OCI-LY1 (cell line): ENCODE data around the gene WWOX.

Experiments used
- H2AFZ ChIP-seq: fragments of 200-600 bp; sonication (generic), shearing (Covaris generic); 2 replicates; pipeline ENCODE4 v1.6.0; 2014; ENCODE audit warnings: antibody characterized with exemption, mild to moderate bottlenecking, low read length
- H3F3A ChIP-seq: fragments of 200-600 bp; sonication (generic), shearing (Covaris generic); 2 replicates; pipeline ENCODE4 v1.6.0; 2014; ENCODE audit warnings: mild to moderate bottlenecking, antibody characterized with exemption, low read length, moderate library complexity; ENCODE audit not compliant: insufficient read depth
- H3K27ac ChIP-seq: fragments of 200-600 bp; sonication (generic); 2 replicates; pipeline ENCODE4 v1.5.1; 2014; ENCODE audit warnings: low read length, mixed run types, mild to moderate bottlenecking, low read depth; ENCODE audit not compliant: poor library complexity, severe bottlenecking
- H3K27me3 ChIP-seq: fragments of 200-600 bp; sonication (generic); 2 replicates; pipeline ENCODE4 v1.6.0; 2014; ENCODE audit warnings: antibody characterized with exemption, mild to moderate bottlenecking, low read length, moderate library complexity; ENCODE audit not compliant: insufficient read depth
- H3K36me3 ChIP-seq: fragments of 200-600 bp; sonication (generic); 2 replicates; pipeline ENCODE4 v1.6.1; 2014; ENCODE audit warnings: mild to moderate bottlenecking, antibody characterized with exemption, low read length, moderate library complexity, mixed read lengths; ENCODE audit not compliant: insufficient read depth
- H3K4me1 ChIP-seq: fragments of 200-600 bp; sonication (generic); 2 replicates; pipeline ENCODE4 v1.5.1; 2014; ENCODE audit warnings: mild to moderate bottlenecking, low read length, moderate library complexity; ENCODE audit not compliant: insufficient read depth, severe bottlenecking
- H3K4me2 ChIP-seq: fragments of 200-600 bp; sonication (generic), shearing (Covaris generic); 2 replicates; pipeline ENCODE4 v1.6.1; 2014; ENCODE audit warnings: low read length
- H3K4me3 ChIP-seq: fragments of 200-600 bp; sonication (generic); 2 replicates; pipeline ENCODE4 v1.5.1; 2014; ENCODE audit warnings: low read length, low read depth, mild to moderate bottlenecking, mixed read lengths; ENCODE audit not compliant: poor library complexity, severe bottlenecking
- H3K79me2 ChIP-seq: fragments of 200-600 bp; shearing (Covaris generic); 2 replicates; pipeline ENCODE4 v1.6.1; 2016; ENCODE audit warnings: mixed run types, low read length, mixed read lengths; ENCODE audit not compliant: insufficient read depth
- H3K9ac ChIP-seq: fragments of 200-600 bp; sonication (generic), shearing (Covaris generic); 2 replicates; pipeline ENCODE4 v1.6.1; 2014; ENCODE audit warnings: mild to moderate bottlenecking, low read length, mixed read lengths
- H3K9me2 ChIP-seq: fragments of 200-600 bp; sonication (generic), shearing (Covaris generic); 2 replicates; pipeline ENCODE4 v1.6.1; 2014; ENCODE audit warnings: low read depth, mild to moderate bottlenecking, low read length, mixed read lengths
- H3K9me3 ChIP-seq: fragments of 200-600 bp; shearing (Covaris generic); 2 replicates; pipeline ENCODE4 v1.6.1; 2014; ENCODE audit warnings: low read length, mixed read lengths
- H4K20me1 ChIP-seq: fragments of 200-600 bp; sonication (generic), shearing (Covaris generic); 2 replicates; pipeline ENCODE4 v1.6.0; 2016; ENCODE audit warnings: mild to moderate bottlenecking, low read length; ENCODE audit not compliant: insufficient read depth
- EZH2 ChIP-seq: fragments of 200-600 bp; sonication (generic), shearing (Covaris generic); IDR thresholded peaks from 2 replicates; pipeline ENCODE4 v1.8.0; 2017; ENCODE audit warnings: borderline replicate concordance, mixed run types, mild to moderate bottlenecking, antibody characterized with exemption, low read length, moderate library complexity, mixed read lengths
- TF ChIP-seq, protein P1 (sequence below): fragments of 200-600 bp; sonication (generic), shearing (Covaris generic); IDR thresholded peaks from 2 replicates; pipeline ENCODE4 v1.5.1; 2017; ENCODE audit warnings: mild to moderate bottlenecking, antibody characterized with exemption, low read length, moderate library complexity, mixed read lengths

Gene WWOX

DNA sequence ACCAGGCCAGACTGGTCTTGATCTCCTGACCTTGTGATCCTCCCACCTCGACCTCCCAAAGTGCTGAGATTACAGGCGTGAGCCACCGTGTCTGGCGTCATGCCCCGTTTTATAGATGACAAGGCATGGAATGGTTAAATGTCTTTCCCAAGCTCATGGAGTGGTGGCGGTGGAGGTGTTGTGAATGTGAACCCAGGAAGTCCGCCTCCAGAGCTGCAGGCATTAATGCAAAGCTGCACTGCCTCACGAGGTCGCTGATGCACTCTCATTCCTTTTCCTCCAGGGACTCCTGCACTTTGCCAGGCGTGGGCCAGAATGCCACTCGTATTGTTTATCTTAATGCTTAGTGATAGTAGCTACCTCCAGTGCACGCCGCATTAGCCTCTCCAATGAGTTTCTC is 149.6 kb downstream of the WWOX start:
- Histone ChIP-seq H2AFZ (no peak overlapping the region), H3K36me3 (no peaks in the 10 kb centered on the region), H3K4me1 (no peaks in the 10 kb centered on the region), H3K9me3 (no peaks in the 10 kb centered on the region), H3K27ac (no peak overlapping the region), H3F3A (no peaks in the 10 kb centered on the region), H3K4me2 (no peak overlapping the region), H4K20me1 (no peaks in the 10 kb centered on the region), H3K4me3 (no peak overlapping the region), H3K79me2 (no peaks in the 10 kb centered on the region), H3K9ac (no peak overlapping the region), H3K9me2 (no peaks in the 10 kb centered on the region), H3K27me3 (no peaks in the 10 kb centered on the region)
- no peak for TF ChIP-seq EZH2
- TF ChIP-seq, protein P1, sequence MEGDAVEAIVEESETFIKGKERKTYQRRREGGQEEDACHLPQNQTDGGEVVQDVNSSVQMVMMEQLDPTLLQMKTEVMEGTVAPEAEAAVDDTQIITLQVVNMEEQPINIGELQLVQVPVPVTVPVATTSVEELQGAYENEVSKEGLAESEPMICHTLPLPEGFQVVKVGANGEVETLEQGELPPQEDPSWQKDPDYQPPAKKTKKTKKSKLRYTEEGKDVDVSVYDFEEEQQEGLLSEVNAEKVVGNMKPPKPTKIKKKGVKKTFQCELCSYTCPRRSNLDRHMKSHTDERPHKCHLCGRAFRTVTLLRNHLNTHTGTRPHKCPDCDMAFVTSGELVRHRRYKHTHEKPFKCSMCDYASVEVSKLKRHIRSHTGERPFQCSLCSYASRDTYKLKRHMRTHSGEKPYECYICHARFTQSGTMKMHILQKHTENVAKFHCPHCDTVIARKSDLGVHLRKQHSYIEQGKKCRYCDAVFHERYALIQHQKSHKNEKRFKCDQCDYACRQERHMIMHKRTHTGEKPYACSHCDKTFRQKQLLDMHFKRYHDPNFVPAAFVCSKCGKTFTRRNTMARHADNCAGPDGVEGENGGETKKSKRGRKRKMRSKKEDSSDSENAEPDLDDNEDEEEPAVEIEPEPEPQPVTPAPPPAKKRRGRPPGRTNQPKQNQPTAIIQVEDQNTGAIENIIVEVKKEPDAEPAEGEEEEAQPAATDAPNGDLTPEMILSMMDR: no peak

DNA sequence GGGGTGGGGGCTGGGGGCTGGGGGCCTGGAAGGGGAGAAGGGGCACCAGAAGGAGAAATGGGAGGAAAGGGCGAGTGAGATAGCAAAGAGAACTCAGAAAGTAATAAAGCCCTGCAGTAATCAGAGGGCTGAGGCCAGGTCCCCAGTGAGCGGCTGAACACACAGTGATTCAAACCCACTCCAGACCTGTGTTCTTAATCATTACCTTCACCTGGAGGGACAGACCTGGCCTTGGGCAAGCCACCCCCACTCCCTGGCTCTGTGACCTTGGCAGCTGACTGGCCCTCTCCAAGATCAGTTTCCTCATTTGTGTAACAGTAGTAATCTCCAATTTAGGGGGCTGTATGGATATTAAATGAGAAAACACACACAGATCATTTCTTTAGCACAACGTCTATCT is 150.4 kb downstream of the WWOX start:
- Histone ChIP-seq H3K27me3 (no peaks in the 10 kb centered on the region), H3F3A (no peaks in the 10 kb centered on the region), H3K36me3 (no peaks in the 10 kb centered on the region), H3K4me2 (no peak overlapping the region), H4K20me1 (no peaks in the 10 kb centered on the region), H3K79me2 (no peaks in the 10 kb centered on the region), H3K4me1 (no peaks in the 10 kb centered on the region), H3K4me3 (no peak overlapping the region), H3K9me2 (no peaks in the 10 kb centered on the region), H3K27ac (no peak overlapping the region), H2AFZ (no peak overlapping the region), H3K9me3 (no peaks in the 10 kb centered on the region), H3K9ac (no peak overlapping the region)
- TF ChIP-seq EZH2: no peak
- TF ChIP-seq, protein P1: no peak

DNA sequence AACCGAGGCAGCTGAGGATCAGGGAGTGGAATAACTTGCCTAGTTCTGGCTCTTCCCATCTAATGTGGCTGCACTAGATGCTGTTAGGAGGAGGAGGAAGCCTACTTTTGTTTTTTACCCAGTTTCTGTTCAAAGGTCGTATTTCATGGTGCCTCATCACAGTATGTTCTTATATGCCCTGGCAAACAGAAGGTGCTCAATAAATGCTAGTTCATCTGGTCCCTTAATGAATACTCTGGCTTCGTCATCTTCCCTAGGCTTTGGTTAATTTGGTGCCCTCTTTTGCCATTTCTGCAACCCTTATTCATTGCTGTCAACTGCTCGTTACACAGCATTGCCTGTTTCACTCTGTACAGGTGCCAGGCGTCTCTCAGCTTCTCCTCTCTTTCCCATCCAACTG is 151.7 kb downstream of the WWOX start:
- no peak overlapping the region for H3K4me3 ChIP-seq
- H3K4me1 ChIP-seq: no peaks in the 10 kb centered on the region
- no peak overlapping the region for H3K27ac ChIP-seq
- no peaks in the 10 kb centered on the region for H3K79me2 ChIP-seq
- H3K27me3 ChIP-seq: no peaks in the 10 kb centered on the region
- H3K36me3 ChIP-seq: no peaks in the 10 kb centered on the region
- H3K9ac ChIP-seq: no peak overlapping the region
- no peak overlapping the region for H3K4me2 ChIP-seq
- H3K9me2 ChIP-seq: no peaks in the 10 kb centered on the region
- no peak overlapping the region for H2AFZ ChIP-seq
- no peaks in the 10 kb centered on the region for H4K20me1 ChIP-seq
- no peaks in the 10 kb centered on the region for H3K9me3 ChIP-seq
- TF ChIP-seq, protein P1: no peak
- no peak for TF ChIP-seq EZH2
- no peaks in the 10 kb centered on the region for H3F3A ChIP-seq
